ENCODE measurements around the gene TMEM182.

The TMEM182 gene

DNA sequence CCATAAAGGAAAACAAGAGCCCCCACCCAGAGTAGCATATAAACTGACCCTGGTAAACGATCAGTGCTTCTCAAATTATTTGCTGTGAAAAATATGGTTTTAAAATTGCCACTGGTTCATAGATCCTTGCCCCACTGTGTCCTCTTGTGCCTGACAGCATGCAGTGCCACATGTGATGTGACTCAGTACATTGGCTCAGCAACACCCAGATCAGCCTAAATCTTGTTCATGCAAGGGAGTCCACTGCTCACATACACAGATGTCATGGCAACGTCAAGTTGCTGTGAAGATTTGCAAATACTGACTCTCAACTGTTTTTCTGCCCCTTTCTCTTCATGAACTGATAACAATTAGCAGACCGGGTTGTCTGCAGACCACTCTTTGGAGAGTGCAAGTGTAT is 91.0 kb downstream of the TMEM182 start:
- Mint-ChIP-seq H3K4me1 (no peaks in the 10 kb centered on the region), H3K27ac (no peak overlapping the region), H3K27me3 (peaks cover 4% of the 10 kb centered on the region), H3K9me3 (peaks cover 5 to 27% of the 10 kb centered on the region in 2 donors), H3K4me3 (no peak overlapping the region)
- ATAC-seq = no peak
- no peak for DNase-seq
